SK-MEL-5 (cell line): Measurements from ENCODE around the gene SMAD3. TPM values are rescaled to one million over a fixed set of nuclear protein-coding genes. Genes with fewer than 3 reads are reported as not detected.

Source experiments
- DNase-seq: peaks from one replicate; pipeline ENCODE4 v3.0.0-alpha.2; 2016; ENCODE audit warnings: low read depth, low spot score
- in situ Hi-C: cut with HindIII; loops from 2 replicates; pipeline ENCODE4 v1.10.0; 2016; ENCODE audit warnings: low sequenced_read_pairs, high pct_unique_total_duplicates, low pct_unique_long_range_greater_than_20kb
- total RNA-seq: library from RNA; depleted of rRNA; stranded (reverse); fragments of >200 nt; shearing (Covaris generic); gene quantifications from 2 replicates; pipeline ENCODE4 v1.2.3, GENCODE V29; 2014; rRNA removed

Gene SMAD3
- total RNA-seq, 1 experiment from 2014 or later, result 5.6 TPM

DNA sequence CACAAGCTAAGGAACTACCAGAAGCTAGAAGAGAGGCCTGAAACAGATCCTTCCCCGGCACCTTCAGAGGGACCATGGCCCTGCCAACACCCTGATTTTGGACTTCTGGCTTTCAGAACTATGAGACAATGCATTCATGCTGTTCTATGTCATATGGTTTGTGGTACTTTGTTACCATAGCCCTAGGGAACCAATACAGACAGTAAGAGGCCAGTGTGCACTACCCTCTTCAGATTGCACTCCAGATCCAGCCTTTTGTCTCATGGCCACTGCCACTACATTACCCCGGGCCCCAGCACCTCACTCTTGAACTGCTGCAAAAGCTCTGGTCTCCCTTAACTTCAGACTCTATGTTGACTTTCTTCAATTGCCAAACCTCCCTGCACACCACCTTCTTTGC is 165.1 kb downstream of the SMAD3 start:
- no peak for DNase-seq
- in situ Hi-C loops, result no loop called here

DNA sequence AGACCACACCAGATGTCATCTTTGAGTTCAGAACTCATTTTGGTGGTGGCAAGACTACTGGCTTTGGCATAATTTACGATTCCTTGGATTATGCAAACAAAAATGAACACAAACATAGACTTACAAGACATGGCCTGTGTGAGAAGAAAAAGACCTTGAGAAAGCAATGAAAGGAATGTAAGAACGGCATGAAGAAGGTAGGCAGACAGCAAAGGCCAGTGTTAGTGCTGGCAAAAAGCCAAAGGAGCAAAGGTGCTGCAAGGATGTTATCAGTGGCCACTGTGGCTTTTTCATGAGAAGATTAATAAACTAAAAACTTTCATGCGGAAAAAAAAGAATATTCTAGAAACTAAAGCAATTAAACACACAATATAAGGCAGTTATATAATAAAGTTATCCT is 167.2 kb downstream of the SMAD3 start:
- no peak for DNase-seq
- in situ Hi-C loops, result no loop called here

DNA sequence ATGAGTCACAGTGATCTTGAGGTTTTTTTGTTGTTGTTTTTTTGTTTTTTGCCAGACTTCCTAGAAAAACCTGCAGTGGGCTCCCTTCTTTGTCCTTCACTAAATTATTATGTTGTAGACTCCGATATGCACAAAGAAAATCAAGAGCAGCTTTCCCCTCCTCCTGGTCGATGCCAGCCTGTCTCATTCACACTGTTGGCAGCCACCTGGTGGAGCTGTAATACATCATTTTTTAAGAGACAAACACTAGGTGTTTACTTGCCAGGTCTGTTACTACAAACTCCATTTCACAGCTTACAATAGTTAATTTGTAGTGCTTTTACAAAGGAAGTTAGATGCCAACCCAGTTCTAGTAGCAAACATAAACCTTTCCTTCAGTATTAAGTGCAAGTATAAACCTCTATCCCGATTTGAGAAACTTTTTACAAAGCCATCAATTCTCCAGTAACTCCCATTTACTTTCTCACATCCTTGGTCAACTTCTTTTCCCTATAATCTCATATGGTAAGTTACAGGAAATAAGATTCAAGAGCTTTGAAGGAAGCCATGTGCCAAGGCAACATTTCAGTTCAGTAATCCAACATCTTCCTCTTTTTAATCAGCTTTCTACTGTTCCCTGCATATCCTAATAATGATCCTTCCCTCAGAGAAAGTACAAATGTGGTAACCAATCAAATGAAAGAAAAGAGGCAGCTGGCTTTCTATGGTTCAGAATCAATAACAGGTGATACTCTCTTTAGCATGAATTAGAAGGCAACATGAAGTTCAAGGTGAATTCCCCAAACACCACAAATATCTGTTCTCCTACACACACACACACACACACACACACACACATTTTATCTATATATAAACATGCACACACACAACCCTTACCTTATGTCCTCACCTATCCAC is 175.1 kb downstream of the SMAD3 start:
- peak; percentile 35 for DNase-seq
- in situ Hi-C loops, result no loop called here

DNA sequence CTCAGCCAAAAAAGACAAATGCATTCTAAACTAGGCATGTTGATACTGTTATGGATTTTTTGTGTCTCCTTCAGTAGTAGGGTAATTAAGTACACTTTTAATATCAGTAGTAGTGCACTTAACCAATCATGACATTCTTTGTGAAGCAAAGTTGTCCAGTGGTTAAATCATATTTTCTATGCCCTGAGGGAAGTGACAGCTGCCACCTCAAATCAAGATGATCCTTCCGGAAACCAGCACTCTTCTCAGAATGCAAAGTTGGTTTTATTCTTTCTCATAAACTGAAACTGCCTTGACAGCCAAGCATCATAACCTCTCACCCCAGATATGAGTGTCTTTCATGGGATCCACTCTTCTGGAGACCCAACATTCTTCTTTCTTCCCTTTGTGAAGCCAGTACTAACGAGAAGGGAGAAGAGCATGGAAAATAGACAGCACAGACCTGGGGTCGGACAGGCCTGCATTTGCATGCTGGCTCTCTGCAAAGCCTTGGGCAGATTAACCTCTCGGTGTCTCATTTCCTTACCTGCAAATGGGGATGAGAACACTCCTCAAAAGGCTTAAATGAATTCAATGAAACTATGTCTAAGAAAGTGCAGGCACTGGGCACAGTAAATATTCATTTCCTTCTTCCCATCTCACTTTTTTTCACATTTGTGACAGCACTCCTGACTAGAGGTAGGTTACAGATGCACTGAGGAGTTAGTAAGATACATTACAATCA is 175.9 kb downstream of the SMAD3 start:
- no peak for DNase-seq
- in situ Hi-C loops, result no loop called here

DNA sequence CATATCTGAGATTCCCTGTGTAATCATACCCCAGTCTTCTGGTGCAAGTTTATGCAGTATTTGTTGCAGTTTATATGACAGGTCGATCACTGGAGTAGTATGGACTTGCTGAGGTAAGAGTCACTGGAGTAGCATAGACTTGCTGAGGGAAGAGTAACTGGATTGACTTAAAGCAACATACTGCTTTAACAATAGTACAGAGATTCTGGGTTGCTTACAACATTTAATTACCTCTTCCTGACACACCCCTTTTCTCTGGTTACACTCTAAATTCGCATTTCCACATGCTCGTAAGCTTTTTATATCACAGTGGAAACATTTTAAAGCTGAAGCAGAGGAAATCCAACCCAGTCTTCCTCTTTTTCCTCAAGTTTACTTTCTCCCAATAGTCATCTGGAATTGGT is 177.3 kb downstream of the SMAD3 start:
- DNase-seq, result no peak
- in situ Hi-C loops, result no loop called here

Other genes starting within 250 kb of the SMAD3 start
- 58.5 and 71.2 TPM in 2 replicates for gene AAGAB, start 189.1 kb downstream of the SMAD3 start, total RNA-seq
- gene IQCH, start 189.2 kb downstream of the SMAD3 start, total RNA-seq, result 4.3 and 4.6 TPM in 2 replicates